Fibroblast of the aortic adventitia (primary cell): ENCODE results near the gene PTCH1. TPM values are rescaled to one million over a fixed set of nuclear protein-coding genes. Genes with fewer than 3 reads are reported as not detected.

Source experiments
- DNase-seq: peaks from one replicate; pipeline ENCODE4 v3.0.0-alpha.2; 2010; ENCODE audit warnings: low read depth
- H3K4me3 ChIP-seq: 2 replicates; pipeline ENCODE4 v1.5.1; 2011; ENCODE audit warnings: low read depth, mild to moderate bottlenecking, control low read depth, low read length, moderate library complexity
- total RNA-seq: library from RNA; depleted of rRNA; stranded (reverse); fragments of >200 nt; gene quantifications from 2 replicates; pipeline ENCODE4 v1.2.3, GENCODE V29; 2012; ENCODE audit warnings: low replicate concordance
- TF ChIP-seq, protein P1 (sequence below): IDR thresholded peaks from 2 replicates; pipeline ENCODE4 v1.5.1; 2011; ENCODE audit warnings: mild to moderate bottlenecking, low read length, control low read depth, inconsistent platforms; ENCODE audit not compliant: insufficient read depth

PTCH1 gene
- total RNA-seq, 1 donor: 9.4 TPM

- H3K4me3 ChIP-seq: no peak overlapping the region
- DNase-seq: no peak
- TF ChIP-seq, protein P1, sequence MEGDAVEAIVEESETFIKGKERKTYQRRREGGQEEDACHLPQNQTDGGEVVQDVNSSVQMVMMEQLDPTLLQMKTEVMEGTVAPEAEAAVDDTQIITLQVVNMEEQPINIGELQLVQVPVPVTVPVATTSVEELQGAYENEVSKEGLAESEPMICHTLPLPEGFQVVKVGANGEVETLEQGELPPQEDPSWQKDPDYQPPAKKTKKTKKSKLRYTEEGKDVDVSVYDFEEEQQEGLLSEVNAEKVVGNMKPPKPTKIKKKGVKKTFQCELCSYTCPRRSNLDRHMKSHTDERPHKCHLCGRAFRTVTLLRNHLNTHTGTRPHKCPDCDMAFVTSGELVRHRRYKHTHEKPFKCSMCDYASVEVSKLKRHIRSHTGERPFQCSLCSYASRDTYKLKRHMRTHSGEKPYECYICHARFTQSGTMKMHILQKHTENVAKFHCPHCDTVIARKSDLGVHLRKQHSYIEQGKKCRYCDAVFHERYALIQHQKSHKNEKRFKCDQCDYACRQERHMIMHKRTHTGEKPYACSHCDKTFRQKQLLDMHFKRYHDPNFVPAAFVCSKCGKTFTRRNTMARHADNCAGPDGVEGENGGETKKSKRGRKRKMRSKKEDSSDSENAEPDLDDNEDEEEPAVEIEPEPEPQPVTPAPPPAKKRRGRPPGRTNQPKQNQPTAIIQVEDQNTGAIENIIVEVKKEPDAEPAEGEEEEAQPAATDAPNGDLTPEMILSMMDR: no peak
Observed at GRCh38 chr9:95461448-95462248, 55.1 kb downstream of the PTCH1 start.

- H3K4me3 ChIP-seq: no peak overlapping the region
- DNase-seq: no peak
- TF ChIP-seq, protein P1: no peak
Observed at GRCh38 chr9:95460518-95461164, 56.1 kb downstream of the PTCH1 start.

- H3K4me3 ChIP-seq: no peak overlapping the region
- TF ChIP-seq, protein P1: no peak
- no peak for DNase-seq
Observed at GRCh38 chr9:95459851-95460517, 56.8 kb downstream of the PTCH1 start.

DNA sequence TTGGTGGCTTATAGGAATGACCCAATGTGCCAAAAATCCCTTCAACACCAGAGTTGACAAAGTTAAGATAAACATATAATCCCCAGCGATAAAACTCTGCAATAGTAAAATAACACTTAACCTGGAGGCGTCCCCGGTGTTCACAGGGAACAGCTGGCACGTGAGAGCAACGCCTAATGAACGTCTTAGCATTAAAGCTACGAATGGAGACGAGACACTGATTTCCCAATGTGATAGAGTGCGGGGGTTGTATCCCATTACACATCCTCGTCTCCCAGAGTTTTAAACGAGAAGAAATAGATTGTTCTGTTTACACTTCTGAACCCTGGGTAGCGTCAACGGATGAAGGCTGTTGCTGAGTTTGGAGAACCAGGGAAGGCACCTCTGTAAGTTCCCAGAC is 57.6 kb downstream of the PTCH1 start:
- no peak overlapping the region for H3K4me3 ChIP-seq
- TF ChIP-seq, protein P1: no peak
- no peak for DNase-seq

DNA sequence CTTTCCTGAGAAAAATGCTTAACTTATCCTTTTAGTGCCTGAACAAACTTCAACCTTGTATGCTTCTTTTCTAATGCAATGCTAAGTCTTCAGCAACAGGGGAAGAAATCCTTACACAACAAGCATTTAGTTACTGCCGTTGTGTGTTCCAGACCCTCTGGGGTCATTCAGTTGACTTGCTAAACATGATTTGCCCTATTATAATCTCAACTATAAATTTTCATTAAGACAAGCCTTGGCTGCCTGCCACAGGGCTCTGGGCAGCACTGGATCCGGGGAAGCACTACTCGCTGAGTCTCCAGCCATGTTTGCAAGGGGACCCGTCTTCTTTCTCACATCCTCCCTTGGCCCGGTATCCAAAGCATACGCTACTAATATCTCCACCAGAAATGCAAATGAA is 58.1 kb downstream of the PTCH1 start:
- no peak for DNase-seq
- H3K4me3 ChIP-seq: no peak overlapping the region
- TF ChIP-seq, protein P1: no peak

DNA sequence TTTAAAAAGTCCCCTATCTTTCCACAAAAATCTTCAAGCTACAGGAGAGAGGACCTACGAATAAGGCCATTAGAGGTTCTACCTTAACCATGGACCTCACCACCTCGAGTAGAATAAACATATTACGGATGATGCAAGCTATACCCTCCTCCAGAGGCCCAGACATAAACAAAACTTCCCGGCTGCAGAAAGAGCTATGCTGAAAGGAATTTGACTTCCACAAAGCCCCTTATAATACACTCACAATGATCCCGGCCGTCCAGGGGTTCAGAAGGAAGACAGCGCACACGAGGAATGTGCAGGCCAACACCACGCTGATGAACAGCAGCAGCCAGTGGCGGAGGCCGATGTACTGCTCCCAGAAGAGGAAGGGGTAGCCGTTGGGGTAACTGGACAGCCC is 59.0 kb downstream of the PTCH1 start:
- DNase-seq: no peak
- no peak overlapping the region for H3K4me3 ChIP-seq
- TF ChIP-seq, protein P1: no peak
